Activated CD4-positive, alpha-beta T cell treated with anti-CD3 and anti-CD28 coated beads for 24 hours (primary cell): ENCODE measurements around the gene HS6ST1.
A peak's percentile ranks its signal among the peaks of the same experiment; 100 is the strongest.

Experiments
- DNase-seq, 2 donors: peaks; one replicate each; pipeline ENCODE4 v3.0.0-alpha.2; 2020; ENCODE audit warnings: low read depth in 2 of 2

HS6ST1 gene

DNA sequence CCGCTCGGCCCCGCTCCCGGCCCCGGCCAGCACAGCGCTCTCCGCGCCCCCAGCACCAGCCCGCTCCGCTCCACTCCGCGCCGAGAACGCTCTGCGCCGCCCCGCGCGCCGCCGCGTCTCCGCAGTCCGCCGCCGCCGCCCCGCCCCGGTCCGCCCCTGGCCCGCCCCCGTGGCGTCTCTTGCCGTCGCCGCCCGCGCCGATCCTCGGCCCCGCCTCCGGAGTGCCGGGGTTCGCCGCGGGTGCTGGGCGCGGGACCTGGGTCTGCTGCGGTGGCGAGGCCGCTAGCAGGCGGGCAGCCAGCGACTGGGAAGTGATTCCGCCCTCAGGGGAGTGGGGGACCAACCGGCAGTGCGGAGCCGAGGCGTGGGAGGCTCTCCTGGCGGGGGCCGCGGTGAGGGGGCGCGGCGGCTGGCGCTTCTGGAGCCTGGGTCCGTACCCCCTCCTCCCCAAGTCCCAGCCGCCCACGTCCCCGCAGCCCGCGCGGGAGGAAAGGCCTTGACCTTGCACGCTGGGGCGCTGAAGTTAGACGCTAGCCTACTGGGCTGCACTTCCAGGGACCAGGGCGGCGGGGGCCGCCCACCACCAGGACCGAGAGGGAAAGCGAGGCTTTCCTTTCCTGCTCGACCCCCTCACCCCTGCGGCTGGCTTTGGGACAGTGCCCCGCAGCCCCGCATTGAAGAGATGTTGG lies at the start of gene HS6ST1:
TSS of gene HS6ST1 (minus strand) at position 93 of the 689 bp plus-strand sequence. CDS start 305 bp downstream, outside the sequence.
- peak; percentile 82 to 84 for DNase-seq

DNA sequence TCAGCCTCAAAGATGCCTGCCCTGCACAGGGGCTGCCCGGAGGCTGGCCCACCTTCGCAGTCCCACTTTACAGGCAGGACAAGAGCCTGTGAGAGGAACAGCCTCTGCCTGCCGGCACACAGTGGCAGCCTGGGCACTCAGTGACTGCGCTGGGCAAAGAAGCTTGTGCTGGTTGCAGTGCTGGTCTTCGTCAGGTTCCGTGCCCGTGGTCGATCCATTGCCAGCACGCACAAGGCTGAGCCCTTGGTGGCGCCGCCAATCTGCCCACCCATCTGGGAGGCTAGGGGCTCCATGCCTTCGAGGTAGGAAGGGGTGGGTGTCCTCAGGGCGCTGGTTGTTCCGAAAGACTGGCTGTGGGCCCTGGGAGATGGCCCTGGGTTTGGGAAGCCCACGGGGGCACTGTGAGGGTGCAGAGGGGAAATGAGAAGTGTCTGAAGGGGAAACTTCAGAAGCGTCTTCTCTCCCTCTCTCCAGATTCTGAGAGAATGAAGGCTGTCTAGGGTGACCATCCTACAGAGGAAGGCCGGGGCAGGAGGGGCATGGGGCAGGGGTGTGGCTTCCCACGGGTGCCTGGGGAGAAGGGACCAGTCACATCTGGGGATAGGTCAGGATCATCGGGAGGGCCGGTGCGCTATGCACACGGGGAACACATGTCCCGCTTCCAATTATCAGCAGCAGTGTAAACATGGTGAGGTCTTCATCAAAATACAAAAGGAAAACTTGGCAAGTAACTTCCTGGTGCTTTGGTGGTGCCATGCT lies 49.1 kb upstream of the HS6ST1 start:
- DNase-seq = no peak

- no peak for DNase-seq
These were observed 48.2 kb upstream of the HS6ST1 start for GRCh38 chr2:128366713-128367511.

GRCh38 chr2:128365217-128365905 lies 46.7 kb upstream of the HS6ST1 start:
- no peak for DNase-seq

DNA sequence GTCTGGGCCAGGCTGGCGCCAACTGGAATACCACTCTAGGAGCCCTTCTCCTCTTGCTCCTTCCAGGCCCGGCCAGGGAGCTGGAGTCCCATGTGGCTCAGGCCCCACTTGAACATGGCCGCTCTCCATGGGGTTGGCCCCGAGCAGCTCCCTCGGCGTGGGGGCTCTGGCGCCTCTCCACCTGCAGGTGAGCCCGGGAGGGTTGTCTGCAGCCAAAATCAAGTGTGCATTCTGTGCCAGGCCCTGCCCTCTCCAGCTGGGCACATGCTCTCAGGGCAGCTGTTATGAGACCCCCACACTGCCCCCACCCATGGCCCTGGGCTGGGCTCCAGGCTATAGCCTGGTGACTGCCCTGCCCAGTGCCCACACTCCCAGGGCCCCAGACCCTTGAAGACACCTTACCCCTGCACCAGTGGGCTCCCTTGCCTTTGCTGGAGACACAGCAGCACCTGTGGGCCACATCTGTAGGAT lies 45.8 kb upstream of the HS6ST1 start:
- no peak for DNase-seq

GRCh38 chr2:128363934-128364361 lies 45.3 kb upstream of the HS6ST1 start:
- no peak for DNase-seq

DNA sequence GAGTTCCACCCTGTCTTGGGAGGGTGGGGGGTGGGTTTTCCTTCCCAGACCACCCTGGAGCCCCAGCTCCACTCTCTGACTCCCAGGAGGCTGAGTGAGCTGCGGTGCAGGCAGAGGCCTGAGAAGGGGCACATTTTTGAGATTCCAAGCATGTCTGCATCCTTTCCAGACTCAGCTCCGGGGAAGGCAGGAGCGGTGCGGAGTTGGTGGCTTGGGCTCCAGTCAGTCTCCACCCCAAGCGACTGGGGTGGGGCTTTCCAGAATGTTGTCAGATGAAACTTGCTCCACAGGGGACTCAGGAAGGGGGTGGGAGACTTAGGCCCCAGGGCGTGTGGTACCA lies 44.2 kb upstream of the HS6ST1 start:
- no peak for DNase-seq

DNA sequence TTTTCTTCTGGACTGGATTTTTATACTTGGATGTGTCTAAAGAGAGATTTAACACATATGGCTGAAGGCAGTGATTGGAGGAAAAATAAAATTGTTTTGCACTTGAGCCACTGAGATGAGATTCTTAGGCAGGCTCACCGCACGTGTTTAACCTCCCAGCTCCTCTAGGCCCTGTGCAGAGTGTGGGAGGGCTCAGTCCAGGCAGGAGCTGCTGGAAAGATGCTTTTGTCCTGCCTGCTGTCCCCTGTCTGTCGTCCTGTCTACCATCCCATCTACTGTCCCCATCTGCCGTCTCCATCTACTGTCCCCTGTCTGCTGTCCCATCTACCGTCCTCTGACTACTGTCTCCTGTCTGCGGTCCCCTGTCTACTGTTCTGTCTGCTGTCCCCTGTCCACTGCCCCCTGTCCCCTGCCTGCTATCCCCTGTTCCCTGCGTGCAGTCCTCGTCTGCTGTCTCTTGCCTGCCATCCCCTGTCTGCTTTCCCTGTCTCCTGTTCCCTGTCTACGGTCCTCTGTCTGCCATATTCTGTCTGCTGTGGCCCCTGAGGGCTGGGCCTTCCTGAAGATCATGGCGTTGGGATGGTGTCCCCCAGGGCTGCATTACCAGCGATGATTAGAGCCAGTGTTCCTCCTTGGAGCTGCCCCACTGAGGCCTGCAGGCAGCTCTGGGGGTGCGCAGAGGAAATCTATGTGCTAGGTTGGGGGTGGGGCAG lies 43.7 kb upstream of the HS6ST1 start:
- no peak for DNase-seq

DNA sequence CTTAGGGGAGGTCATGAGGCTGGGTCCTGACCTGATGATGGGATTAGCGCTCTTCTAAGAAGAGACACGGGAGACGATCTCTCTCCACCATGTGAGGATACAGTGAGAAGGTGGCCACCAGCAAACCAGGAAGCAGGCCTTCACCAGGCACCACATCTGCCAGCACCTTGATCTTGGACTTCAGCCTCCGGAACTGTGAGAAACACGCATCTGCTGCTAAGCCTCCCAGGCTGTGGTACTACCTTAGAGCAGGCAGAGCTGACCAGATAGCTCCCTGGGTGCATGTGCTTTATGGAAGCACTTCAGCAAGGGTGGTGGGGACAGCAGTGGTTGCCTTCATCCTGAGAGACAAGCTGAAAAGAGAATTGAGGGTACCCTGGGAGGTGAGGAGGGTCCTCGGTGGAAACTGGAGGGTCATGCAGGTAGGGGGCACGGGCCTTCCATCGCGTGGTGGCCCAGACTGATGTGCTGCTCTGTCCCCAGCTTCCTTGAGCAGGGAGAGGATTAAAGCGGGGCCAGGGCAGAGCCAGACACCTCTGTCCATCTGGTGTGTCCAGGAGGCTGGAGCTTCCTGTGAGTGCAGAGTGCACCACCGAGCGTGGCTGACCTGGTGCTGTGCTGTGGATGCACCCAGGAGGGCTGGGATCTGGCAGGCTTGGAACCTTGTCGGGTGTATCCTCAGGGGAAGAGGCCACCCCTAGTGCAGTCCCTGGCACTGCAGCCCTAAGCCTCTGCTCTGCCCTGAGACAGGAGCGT lies 42.9 kb upstream of the HS6ST1 start:
- no peak for DNase-seq

GRCh38 chr2:128360711-128361110 lies 42.0 kb upstream of the HS6ST1 start:
- DNase-seq = no peak

DNA sequence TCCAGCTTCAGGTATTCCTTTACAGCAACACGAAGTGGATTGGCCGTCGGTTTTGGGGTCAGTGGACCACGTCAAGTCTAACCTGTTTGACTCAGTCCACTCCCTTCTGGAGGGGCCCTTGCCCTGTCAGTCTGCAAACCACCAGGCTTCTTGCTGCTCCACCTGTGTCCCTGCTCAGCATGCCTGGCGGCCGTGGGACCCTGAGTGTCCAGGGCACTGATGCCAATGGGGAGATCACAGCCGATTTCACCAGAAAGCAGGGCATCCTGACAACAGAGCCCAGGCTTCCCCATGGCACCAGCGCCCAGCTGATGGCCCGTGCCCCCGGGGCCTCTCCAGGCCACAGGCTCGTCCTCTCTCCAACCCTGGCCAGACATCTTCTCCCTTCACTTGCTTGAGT lies 41.2 kb upstream of the HS6ST1 start:
- no peak for DNase-seq

DNA sequence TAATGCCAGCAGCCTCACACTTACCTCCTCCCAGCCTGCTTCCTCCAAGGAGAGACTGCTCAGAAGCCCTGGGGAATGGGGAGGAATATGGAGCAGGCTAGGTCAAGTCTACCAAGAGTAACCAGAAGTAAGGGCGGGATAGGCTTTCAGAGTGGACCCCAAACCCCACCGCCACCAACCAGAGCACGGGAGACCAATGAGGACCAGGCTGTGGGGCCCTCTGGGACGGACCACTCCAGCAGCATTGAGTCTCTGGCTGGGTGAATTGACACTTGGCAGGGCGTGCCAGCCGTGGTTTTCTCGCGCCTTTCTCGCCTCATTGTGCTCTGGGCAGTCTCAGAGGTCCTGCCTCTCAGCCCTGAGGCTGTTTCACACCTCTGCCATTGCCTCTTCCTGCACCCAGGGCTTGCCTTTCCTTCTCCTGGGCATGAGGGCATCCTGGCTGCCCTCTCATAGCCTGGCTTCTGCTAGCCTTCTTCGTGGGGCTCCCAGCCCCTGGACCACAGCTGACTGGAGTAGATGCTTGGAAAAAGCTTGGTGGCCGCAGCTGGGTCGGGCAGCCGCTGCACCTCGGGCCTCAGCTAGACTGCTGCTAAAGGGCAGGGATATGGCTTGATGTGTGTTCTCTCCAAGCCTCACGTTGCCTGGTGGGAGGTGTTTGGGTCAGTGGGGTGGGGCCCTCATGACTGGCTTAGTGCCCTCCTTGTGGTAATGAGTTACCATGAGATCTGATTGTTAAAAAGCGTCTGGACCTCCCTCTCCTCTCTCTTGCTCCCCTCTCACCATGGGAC lies 40.5 kb upstream of the HS6ST1 start:
- DNase-seq = no peak

- no peak for DNase-seq
These were observed 39.1 kb upstream of the HS6ST1 start for GRCh38 chr2:128357506-128358370.

GRCh38 chr2:128356127-128356526 lies 37.5 kb upstream of the HS6ST1 start:
- no peak for DNase-seq

DNA sequence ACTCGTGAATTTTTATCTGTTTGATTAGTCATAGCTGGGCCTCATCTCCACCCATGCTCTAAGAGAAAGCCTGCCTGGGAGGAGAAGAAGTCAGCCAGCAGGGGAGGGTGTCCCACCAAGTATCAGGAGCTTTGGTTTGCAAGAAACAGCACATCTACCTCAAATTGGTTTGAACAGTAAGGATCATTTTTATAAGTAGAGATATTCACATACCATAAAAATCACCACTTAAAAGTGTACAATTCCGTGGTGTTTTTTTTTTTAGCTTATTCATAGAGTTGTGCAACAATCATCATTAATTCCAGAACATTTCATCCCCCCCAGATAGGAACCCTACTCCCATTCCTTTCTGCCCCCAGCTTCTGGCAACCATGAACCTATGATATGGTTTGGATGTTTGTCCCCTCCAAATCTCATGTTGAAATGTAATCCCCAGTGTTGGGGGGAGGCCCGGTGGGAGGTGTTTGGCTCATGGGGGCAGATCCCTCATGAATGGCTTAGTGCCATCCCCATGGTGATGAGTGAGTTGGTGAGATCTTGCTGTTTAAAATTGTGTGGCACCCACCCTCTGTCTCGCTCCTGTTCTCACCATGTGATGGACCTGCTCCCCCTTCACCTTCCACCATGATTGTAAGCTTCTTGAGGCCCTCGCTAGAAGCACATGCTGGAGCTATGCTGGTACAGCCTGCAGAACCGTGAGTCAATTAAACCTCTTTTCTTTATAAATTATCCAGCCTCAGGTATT lies 36.2 kb upstream of the HS6ST1 start:
- DNase-seq = no peak

GRCh38 chr2:128354161-128354560 lies 35.5 kb upstream of the HS6ST1 start:
- no peak for DNase-seq

GRCh38 chr2:128350736-128351135 lies 32.1 kb upstream of the HS6ST1 start:
- no peak for DNase-seq

GRCh38 chr2:128348701-128349100 lies 30.0 kb upstream of the HS6ST1 start:
- no peak for DNase-seq
